22Rv1 (cell line): Measurements from ENCODE around the gene RYR2.

ENCODE experiments used
- CTCF ChIP-seq: fragments of 450-650 bp; IDR thresholded peaks from 2 replicates; pipeline ENCODE4 v1.5.1; 2017; ENCODE audit warnings: mild to moderate bottlenecking
- ZFX ChIP-seq: fragments of 450-650 bp; IDR thresholded peaks from 2 replicates; pipeline ENCODE4 v1.6.1; 2017; ENCODE audit warnings: antibody characterized with exemption, borderline replicate concordance

- TF ChIP-seq CTCF (no peak), ZFX (no peak)
Observed at GRCh38 chr1:237004116-237004515, 37.9 kb upstream of the RYR2 start, which contains the start of gene MT1HL1.
